Glutamatergic neuron (in vitro differentiated cells): ENCODE data around the gene OR10Z1. TPM values are rescaled to one million over a fixed set of nuclear protein-coding genes. Genes with fewer than 3 reads are reported as not detected.

Experiments
- DNase-seq: peaks from one replicate; pipeline ENCODE4 v3.0.0; 2022
- H3K27ac Mint-ChIP-seq: one replicate; pipeline ENCODE4 v1.8.0; 2020; ENCODE audit warnings: mild to moderate bottlenecking, mixed read lengths, inconsistent platforms; ENCODE audit not compliant: unreplicated experiment
- H3K27me3 Mint-ChIP-seq: one replicate; pipeline ENCODE4 v1.8.0; 2020; ENCODE audit warnings: mild to moderate bottlenecking, moderate library complexity, mixed read lengths, inconsistent platforms; ENCODE audit not compliant: unreplicated experiment
- H3K36me3 Mint-ChIP-seq: one replicate; pipeline ENCODE4 v1.8.0; 2020; ENCODE audit warnings: mild to moderate bottlenecking, mixed read lengths, inconsistent platforms; ENCODE audit not compliant: unreplicated experiment
- H3K4me1 Mint-ChIP-seq: one replicate; pipeline ENCODE4 v1.8.0; 2020; ENCODE audit warnings: mild to moderate bottlenecking, low read depth, mixed read lengths, inconsistent platforms; ENCODE audit not compliant: unreplicated experiment
- H3K4me3 Mint-ChIP-seq: one replicate; pipeline ENCODE4 v1.8.0; 2020; ENCODE audit warnings: mild to moderate bottlenecking, mixed read lengths, inconsistent platforms; ENCODE audit not compliant: unreplicated experiment
- H3K9me3 Mint-ChIP-seq: one replicate; pipeline ENCODE4 v1.8.0; 2020; ENCODE audit warnings: mild to moderate bottlenecking, moderate library complexity, mixed read lengths, inconsistent platforms; ENCODE audit not compliant: unreplicated experiment
- CTCF ChIP-seq: fragments of 200-600 bp; sonication (generic); IDR thresholded peaks from one replicate; pipeline ENCODE4 v1.5.0; 2021; ENCODE audit not compliant: partially characterized antibody, unreplicated experiment
- total RNA-seq: library from RNA; stranded (reverse); fragmentation: NEBNext Ultra II Directional; extraction: Animal tissue kit (Norgen Biotek cat#: 25700); gene quantifications from one replicate; pipeline ENCODE4 v1.2.1, GENCODE V29; 2021; ENCODE audit not compliant: unreplicated experiment

OR10Z1 gene
- total RNA-seq, 1 donor from 2014 or later: not detected

- Mint-ChIP-seq H3K4me3 (no peak overlapping the region), H3K27ac (no peak overlapping the region), H3K4me1 (no peaks in the 10 kb centered on the region), H3K27me3 (no peaks in the 10 kb centered on the region), H3K9me3 (no peaks in the 10 kb centered on the region), H3K36me3 (no peaks in the 10 kb centered on the region)
- DNase-seq: no peak
- TF ChIP-seq CTCF: no peak
Measured at GRCh38 chr1:158572226-158572625, 32.8 kb upstream of the OR10Z1 start.

GRCh38 chr1:158577561-158577960 is 27.5 kb upstream of the OR10Z1 start:
- Mint-ChIP-seq H3K9me3 (no peaks in the 10 kb centered on the region), H3K4me1 (no peaks in the 10 kb centered on the region), H3K27me3 (no peaks in the 10 kb centered on the region), H3K27ac (no peak overlapping the region), H3K36me3 (no peaks in the 10 kb centered on the region), H3K4me3 (no peak overlapping the region)
- no peak for TF ChIP-seq CTCF
- DNase-seq: no peak

GRCh38 chr1:158579733-158580132 is 25.3 kb upstream of the OR10Z1 start, which contains the start of gene OR10X1:
Gene OR10X1 (minus strand): TSS chr1:158579899. CDS start chr1:158579899, 0 bp downstream.
- no peaks in the 10 kb centered on the region for H3K9me3 Mint-ChIP-seq
- H3K27me3 Mint-ChIP-seq: no peaks in the 10 kb centered on the region
- no peaks in the 10 kb centered on the region for H3K4me1 Mint-ChIP-seq
- DNase-seq: no peak
- no peaks in the 10 kb centered on the region for H3K36me3 Mint-ChIP-seq
- no peak within 1 kb of the TSS for H3K27ac Mint-ChIP-seq
- H3K4me3 Mint-ChIP-seq: no peak within 1 kb of the TSS
- TF ChIP-seq CTCF: no peak

- Mint-ChIP-seq H3K4me1 (no peaks in the 10 kb centered on the region), H3K27me3 (no peaks in the 10 kb centered on the region), H3K36me3 (no peaks in the 10 kb centered on the region), H3K27ac (no peak overlapping the region), H3K4me3 (no peak overlapping the region), H3K9me3 (no peaks in the 10 kb centered on the region)
- no peak for DNase-seq
- no peak for TF ChIP-seq CTCF
Measured at GRCh38 chr1:158583962-158584361, 21.1 kb upstream of the OR10Z1 start.

GRCh38 chr1:158586942-158587341 is 18.1 kb upstream of the OR10Z1 start:
- Mint-ChIP-seq H3K27ac (no peak overlapping the region), H3K4me3 (no peak overlapping the region), H3K36me3 (no peaks in the 10 kb centered on the region)

More at GRCh38 chr1:158586942-158587341, 18.1 kb upstream of the OR10Z1 start:
- no peaks in the 10 kb centered on the region for H3K27me3 Mint-ChIP-seq
- no peaks in the 10 kb centered on the region for H3K9me3 Mint-ChIP-seq
- no peak for DNase-seq
- no peak for TF ChIP-seq CTCF
- no peaks in the 10 kb centered on the region for H3K4me1 Mint-ChIP-seq
